Fibroblast of villous mesenchyme (primary cell): ENCODE data around the gene EPHA6. TPM values are rescaled to one million over a fixed set of nuclear protein-coding genes. Genes with fewer than 3 reads are reported as not detected.

ENCODE experiments used
- DNase-seq: peaks from one replicate; pipeline ENCODE4 v3.0.0-alpha.2; 2010; ENCODE audit warnings: low read depth
- H3K4me3 ChIP-seq: 2 replicates; pipeline ENCODE4 v1.5.1; 2011; ENCODE audit warnings: low read depth, mild to moderate bottlenecking, low read length
- total RNA-seq: library from RNA; depleted of rRNA; stranded (reverse); fragments of >200 nt; gene quantifications from 2 replicates; pipeline ENCODE4 v1.2.3, GENCODE V29; 2012
- TF ChIP-seq, protein P1 (sequence below): IDR thresholded peaks from 2 replicates; pipeline ENCODE4 v1.5.1; 2012; ENCODE audit warnings: low read depth, mild to moderate bottlenecking, low read length; ENCODE audit not compliant: insufficient read depth

The EPHA6 gene
- total RNA-seq, 1 donor = 1.7 TPM

DNA sequence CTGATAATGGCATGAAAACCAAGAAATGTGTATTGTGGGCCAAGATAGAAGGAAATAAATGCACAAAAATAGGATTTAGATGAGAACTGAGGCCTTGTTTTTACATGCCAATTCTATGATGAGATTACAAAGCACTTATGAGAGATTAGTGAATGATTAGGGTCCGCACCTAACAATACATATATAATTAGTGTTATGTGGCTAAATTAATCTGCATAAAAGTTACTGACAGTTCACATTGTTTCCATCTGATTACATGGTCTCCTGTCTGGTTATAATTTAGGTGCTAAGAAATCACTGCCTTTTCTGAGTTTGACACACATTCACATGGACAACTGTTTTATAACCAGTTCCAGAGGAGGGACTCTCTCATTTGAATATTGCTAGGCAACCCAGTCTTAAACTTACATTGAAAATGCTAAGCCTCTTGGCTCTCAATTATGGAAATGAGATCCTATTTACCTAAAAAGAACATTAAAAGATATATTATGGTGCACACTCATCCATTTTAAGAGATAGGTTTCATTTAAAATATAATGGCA lies 833.1 kb downstream of the EPHA6 start:
- TF ChIP-seq, protein P1, sequence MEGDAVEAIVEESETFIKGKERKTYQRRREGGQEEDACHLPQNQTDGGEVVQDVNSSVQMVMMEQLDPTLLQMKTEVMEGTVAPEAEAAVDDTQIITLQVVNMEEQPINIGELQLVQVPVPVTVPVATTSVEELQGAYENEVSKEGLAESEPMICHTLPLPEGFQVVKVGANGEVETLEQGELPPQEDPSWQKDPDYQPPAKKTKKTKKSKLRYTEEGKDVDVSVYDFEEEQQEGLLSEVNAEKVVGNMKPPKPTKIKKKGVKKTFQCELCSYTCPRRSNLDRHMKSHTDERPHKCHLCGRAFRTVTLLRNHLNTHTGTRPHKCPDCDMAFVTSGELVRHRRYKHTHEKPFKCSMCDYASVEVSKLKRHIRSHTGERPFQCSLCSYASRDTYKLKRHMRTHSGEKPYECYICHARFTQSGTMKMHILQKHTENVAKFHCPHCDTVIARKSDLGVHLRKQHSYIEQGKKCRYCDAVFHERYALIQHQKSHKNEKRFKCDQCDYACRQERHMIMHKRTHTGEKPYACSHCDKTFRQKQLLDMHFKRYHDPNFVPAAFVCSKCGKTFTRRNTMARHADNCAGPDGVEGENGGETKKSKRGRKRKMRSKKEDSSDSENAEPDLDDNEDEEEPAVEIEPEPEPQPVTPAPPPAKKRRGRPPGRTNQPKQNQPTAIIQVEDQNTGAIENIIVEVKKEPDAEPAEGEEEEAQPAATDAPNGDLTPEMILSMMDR = no peak
- H3K4me3 ChIP-seq = no peak overlapping the region
- DNase-seq = no peak

DNA sequence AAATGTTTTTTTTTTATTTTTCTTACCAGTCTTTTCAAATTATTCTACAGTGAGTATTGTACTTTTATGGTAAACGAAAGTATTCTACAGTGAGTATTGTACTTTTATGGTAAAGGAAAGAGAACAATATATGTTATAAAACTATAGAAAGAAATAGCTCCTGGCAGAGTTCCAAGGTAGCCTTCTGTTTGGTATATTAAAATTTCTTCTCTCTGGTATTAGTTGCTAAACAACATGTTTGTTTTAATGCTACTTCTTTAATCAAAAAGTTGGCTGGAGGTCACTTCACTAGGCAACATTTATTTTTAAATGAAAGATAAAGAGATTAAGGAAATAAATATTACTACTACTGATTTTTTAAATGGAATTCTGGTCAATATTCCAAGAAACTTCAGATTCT lies 841.6 kb downstream of the EPHA6 start:
- TF ChIP-seq, protein P1 = no peak
- no peak for DNase-seq
- H3K4me3 ChIP-seq = no peak overlapping the region

DNA sequence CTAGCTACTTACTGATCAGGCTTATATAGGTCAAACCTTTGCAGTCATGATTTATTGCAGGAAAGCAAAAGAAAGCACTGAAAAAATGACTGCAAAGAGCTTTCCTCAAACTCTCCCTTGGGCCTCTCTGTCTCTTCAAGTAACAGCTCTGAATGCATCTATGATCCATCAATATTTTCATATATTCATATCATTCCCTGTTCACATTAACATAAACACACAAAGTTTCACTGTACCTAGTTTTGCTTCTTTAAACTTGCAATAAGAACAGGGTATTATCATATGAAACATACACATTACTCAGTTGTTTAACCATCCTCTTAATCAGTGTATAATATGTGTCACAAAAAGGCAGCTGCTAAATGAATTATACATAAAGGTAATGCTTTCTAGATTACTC lies 842.2 kb downstream of the EPHA6 start:
- TF ChIP-seq, protein P1 = no peak
- no peak overlapping the region for H3K4me3 ChIP-seq
- DNase-seq = no peak

DNA sequence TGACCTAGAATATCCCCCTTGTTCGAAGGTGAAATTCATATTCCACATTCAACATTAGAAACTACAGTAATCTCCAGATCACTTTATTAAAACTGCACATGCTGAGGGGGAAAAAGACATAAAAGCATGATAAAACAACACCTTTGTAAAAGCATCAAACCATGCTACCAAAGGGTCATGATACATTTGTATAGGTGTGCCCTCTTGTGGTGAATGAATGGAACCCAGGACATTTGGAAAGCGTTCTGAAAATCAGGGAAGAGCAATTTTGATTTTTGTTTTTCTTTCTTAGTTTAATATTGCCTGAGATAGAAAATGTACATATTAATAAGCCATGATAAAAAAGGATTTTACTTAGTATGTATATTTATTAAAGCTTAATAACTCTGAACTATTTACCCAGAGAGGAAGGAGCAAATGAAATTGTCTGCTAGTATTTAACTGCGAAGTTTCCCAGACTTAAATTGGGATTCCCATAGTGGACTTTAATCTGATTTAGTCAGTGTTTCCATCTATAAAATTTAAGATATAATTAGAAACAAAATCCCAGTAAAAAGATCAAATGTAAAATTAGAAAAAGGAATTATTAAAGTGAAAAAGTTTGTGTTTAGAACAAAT lies 844.4 kb downstream of the EPHA6 start:
- no peak overlapping the region for H3K4me3 ChIP-seq
- TF ChIP-seq, protein P1 = peak; percentile 59
- peak; percentile 24 for DNase-seq

DNA sequence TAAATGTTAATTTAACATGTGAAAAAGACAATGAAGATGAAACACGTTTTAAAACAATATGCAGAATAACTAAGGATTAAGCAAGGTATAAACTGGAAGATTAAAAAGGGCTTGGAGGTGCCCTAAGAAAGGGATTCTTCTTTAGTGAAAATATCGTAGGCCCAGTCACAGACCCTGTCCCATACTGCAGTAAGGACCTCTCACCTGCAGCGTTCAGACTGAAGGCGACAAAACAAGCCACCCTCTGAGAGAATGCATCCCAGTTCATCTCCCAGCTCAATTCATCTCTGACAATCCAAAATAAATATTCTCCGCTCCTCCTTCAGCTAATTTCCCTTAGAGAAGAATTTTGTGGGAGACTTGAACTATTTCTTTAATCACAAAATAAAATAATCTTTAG lies 847.9 kb downstream of the EPHA6 start:
- TF ChIP-seq, protein P1 = no peak
- no peak overlapping the region for H3K4me3 ChIP-seq
- no peak for DNase-seq

DNA sequence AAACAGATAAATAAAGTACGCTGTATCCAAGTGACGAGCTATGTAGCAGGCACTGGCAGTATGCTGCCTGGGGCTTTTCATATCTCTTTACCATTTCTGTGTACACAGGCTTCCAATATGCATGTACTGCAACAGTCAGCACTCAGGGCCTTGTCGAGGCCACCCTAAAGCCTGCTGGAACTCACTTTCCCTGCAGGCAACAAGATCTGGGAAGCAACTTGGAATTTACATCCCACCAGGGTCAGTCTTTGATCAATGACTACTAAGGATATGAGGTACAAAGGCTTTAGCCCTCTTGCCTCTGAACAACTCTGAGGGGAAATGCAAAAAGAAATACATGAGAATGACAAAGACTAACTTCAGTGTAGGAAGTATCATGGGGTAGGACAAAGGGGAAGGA lies 848.4 kb downstream of the EPHA6 start:
- TF ChIP-seq, protein P1 = no peak
- no peak overlapping the region for H3K4me3 ChIP-seq
- no peak for DNase-seq

DNA sequence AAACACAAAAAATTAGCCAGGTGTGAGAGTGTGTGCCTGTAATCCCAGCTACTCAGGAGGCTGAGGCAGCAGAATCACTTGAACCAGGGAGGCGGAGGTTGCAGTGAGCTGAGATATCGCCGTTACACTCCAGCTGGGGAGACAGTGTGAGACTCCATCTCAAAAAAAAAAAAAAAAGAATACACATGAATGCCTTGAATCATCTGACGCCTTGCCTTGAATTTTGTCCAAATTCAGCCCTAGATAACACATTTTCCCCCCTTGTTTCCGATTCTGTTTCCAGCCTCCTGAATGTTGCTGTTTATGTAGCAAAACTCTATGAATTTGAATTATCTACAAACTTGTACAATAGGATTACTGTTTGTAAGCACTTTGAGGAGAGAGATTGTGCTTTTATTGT lies 851.5 kb downstream of the EPHA6 start:
- no peak for DNase-seq

More for the DNA sequence above, 851.5 kb downstream of the EPHA6 start:
- TF ChIP-seq, protein P1 = no peak
- no peak overlapping the region for H3K4me3 ChIP-seq
